NCI-H2081 (cell line): ENCODE measurements around the gene ATG4A.

ENCODE experiments used
- DNase-seq, 2 experiments: peaks; one replicate each; lab custom pipeline; 2025; lab: John Stamatoyannopoulos, UW

ATG4A gene

DNA sequence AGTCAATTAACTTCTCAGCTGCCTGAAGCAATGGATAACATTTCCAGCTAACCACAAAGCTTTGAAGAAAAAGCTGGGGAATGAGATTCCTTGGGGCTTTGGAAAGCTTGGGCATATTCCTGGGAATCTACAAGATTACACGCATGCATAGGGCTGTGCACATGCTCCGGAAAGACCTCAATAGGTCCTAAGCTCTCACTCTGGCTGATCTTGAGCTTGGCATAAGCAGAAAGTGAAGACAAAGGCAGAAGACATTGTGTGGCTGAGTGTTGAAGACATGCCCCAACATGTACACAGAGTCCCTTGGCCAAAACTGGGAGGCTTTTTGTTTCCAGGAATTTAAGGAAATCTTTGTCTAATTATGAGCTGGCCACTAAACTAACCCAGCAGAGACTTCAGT, 31.2 kb downstream of the ATG4A start:
- no peak for DNase-seq

DNA sequence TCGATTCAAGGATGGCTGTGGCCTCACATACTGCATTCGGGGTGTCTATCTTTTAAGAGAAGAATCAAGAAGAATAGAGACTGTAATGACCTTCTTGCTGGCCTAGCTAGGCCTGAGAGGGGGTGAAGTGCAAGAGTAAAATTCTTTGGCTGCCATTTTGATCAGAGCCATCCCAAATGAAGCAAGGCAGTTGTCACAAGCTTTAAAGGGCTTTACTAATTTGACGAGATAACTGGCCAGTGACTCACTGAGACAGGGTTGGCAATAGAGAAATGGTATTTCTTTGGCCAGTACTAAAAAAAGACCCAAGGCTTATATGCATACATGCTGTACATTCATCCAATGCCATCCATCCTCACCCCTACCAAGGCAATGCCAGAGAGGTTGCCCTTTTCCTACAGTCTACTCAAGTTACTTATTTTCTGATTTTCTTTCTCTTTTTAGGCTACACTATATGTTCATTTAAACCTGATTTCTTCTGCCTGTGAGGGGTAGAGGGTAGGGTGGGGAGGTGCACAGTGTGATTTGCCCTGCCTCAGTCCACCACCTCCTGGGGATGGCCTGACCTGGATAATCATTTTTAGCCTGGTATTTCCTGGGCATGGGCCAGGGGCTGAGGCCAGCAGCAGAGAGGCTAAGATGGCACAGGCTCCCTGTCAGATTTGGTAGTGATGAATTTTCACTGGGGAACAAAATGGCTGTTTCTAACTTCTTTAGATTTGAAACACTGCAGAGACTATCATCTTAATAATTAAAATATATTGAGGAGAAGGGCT, 32.2 kb downstream of the ATG4A start:
- DNase-seq, result no peak

DNA sequence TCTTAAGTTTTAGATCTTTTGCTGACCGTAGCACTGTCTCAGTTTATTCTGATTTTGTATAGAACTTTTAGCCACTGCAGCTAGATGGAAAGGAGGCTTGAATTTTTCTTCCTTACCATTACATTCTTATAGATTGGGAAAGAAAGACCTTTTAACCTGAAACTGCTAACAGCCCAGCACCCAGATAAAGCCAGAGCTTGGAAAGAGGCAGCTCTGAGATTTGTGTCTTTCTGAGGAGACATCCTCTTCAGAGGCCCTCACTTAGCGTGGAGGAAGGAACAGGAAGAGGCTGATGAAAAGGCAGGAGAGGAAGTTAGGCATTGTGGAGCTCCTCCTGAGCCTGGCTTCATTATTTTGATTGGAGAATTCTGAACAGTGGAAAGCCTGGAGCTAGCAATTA, 35.1 kb downstream of the ATG4A start:
- no peak for DNase-seq

DNA sequence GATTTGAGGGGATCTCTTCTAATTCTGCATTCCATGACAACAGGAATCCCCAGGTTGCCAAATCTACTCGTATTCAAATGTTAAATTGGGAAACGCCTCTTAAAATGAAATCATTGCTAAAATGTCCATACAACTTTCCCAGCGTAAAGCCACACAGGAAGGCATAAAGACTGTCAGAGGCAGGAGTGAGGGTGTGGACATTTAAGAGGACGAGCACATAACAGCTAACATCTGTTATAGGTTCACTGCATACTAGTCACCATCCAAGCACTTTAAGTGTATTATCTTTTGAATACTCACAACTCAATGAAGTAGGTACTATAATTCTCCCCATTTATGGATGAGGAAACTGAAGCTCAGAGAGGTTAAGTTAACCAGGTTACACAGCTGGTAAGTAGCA, 35.6 kb downstream of the ATG4A start:
- DNase-seq, result no peak

GRCh38 chrX:108130889-108131288, 39.3 kb downstream of the ATG4A start:
- DNase-seq, result no peak

- DNase-seq, result no peak
Measured at GRCh38 chrX:108131471-108131870, 39.9 kb downstream of the ATG4A start.

DNA sequence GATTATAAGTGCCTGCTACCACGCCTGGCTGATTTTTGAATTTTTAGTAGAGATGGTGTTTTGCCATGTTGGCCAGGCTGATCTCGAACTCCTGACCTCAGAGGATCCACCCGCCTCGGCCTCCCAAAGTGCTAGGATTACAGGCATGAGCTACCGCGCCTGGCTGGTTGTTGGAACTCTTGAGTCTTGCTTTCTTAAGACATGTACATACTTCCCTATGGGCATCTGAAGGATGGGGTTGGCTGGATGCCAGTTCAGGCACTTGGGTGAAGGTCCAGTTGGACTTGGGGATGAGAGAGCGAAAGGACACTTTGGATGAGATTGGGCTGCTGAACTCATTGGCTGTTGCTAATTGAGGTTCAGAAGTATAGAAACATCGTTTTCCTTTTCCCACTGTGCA, 40.5 kb downstream of the ATG4A start:
- DNase-seq, result no peak

DNA sequence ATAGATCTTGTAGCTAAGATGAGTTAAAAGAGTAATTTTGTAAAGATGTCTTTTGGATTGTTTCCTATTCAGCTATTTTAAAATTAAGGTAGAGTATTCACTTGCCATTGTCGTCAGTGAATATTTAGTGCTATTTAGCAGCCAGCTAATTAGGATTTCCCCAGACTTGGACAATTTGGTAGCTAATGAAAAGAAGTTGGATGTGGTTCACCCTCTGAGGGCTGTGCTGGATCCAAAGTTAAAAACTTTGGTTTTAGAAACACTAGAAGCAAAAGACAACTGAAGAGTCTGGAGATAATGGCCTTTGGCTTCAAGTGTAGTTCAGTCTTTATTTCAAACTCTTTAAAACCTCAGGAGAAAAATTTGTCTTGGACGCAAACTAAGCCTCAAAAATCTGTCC, 41.3 kb downstream of the ATG4A start:
- DNase-seq, result no peak

GRCh38 chrX:108134724-108135123, 43.1 kb downstream of the ATG4A start:
- no peak for DNase-seq

- peak in 1 of 2 experiments; percentile 15 for DNase-seq
Measured at GRCh38 chrX:108138814-108139702, 47.5 kb downstream of the ATG4A start.

GRCh38 chrX:108148524-108148923, 56.9 kb downstream of the ATG4A start:
- DNase-seq, result no peak

DNA sequence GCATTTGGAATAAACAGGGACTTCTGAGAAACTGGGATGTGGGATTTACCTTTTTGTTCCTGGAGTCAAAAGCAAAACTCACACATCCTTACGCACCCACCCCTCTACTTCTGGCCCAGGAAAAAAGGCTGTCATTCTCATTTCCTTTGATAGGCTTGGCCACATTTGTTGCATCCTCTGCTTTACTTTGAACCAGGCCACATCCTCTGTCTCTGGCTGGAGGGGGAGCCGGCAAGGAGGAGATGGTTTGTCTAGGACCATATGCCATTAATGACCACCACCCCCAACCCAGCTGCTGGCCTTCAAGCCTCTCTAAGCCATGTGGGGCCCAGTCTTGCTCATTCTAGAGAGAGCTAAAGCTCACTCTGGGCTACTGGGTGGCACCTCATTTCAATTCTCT, 64.5 kb downstream of the ATG4A start:
- DNase-seq, result no peak

DNA sequence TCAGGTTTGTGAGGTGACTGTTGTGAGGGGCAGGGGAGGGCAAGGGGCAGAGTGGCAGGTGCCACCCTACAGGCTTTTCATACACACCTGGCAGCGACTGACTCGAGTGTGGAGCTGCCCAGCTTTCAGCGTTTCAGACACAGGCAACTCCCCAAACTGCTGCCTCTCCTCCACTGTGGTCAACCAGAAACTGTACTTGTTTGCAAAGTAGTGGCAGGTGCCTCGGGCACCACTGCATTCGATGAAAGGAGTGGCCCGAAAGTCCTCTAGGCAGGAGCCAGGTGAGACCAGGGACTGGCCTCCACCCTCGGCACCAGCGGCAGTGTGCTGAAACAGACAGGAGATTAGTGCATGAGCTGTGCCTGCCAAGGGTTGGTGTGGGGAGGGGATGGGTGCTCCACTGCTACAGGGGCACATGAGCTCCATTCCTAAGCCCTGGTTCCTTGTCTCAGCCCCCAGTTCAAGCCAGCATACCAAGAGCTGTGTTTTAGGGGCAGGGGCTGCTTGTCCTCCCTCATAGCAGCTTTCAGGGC, 65.4 kb downstream of the ATG4A start:
- DNase-seq, result no peak

DNA sequence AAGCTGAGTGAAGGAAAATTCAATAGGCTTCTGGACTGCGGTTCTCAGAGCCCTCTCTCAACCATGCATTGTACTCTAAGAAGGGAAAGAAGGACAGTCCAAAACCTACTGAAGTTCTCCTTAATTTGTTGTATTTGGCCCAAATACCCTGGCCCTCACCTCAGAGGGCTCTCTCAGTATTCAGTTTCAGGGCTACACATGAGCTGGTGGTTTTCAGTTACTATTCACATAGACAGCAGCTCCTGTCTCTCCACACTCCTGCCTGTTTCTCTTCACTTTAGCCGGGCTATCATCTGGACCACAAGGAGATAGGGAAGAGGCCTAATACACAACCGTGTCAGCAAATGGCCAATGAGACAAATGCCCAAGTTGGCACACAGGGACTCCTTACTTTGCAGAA, 66.0 kb downstream of the ATG4A start:
- no peak for DNase-seq

- no peak for DNase-seq
Measured at GRCh38 chrX:108159028-108159670, 67.6 kb downstream of the ATG4A start.

DNA sequence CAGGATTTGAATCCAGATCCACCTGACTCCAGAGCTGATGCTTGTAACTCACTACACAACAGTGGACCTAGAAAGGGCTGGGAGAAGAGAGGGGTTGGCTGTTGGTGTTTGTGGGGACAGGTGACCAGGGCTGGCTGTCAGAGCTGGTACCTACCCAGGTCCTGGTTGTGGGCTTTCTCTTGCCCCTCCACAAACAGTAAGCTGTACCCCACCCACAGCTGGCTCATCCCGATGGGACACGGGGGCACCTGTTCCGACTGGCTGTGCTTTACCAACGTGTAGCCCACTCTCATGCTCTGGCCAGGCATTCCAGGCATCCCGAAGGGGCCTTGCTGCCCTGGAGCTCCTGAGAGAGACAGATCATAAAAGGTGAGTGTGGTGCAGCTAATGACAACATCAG, 68.7 kb downstream of the ATG4A start:
- DNase-seq, result no peak

- no peak for DNase-seq
Measured at GRCh38 chrX:108162265-108162664, 70.7 kb downstream of the ATG4A start.

DNA sequence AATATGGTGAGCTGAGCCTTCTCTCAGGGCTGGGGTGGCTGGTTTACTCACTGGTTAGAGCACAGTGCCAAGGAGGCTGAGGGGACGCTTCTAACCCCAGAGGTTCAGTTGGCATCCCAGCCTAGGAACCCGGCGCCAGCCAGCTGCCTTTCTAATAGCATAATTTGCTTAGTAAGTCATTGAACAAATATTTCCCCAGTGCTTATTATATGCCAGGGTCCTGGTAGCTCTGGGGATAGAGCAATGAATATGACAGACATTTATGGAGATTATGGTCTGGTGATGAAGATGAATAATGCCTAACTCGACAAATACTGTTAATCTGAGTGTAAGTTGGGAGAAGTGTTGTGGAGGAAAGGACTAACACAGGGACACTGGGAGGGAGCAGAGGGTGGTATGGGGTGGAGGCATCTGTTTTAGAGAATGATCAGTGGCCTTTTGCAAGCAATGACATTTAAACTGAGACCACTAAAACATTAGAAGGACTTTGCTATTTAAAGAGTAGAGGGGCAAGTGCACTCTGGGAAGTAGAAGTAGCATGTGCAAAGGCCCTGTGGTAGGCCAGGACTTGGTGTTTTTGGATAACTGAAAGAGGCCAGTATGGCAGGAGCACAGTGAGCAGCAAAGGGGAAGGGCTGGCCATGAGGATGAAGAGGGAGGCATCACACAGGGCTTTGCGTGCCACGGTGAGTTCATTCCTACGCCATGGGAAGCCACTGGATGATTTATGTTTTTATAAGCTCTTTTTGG, 71.9 kb downstream of the ATG4A start:
- DNase-seq, result peak; percentile 63 to 93

- peak; percentile 45 to 74 for DNase-seq
Measured at GRCh38 chrX:108165383-108166111, 74.0 kb downstream of the ATG4A start.

DNA sequence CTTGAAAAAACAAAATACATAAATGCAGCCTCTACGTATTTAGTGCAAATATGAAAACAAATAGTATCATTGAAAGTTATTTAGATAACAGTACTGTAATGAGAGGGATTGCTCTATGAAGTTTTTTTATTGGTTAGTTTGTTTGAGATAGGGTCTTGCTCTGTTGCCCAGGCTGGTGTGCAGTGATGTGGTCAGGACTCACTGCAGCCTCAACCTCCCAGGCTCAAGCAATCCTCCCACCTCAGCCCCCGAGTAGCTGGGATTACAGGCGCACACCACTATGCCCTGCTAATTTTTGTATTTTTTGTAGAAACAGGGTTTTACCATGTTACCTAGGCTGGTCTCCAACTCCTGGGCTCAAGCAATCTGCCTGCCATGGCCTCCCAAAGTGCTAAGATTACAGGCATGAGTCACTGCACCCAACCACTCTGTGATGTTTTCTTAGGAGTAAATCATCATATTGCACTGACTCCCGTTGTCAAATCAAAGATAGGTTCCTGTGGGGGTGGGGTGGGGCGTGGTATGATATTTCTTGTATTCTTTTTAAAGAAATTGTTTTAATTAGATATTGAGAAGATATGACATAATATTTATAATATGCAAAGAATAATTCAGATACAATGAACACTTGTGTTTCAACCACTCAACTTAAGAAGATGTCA, 75.8 kb downstream of the ATG4A start:
- DNase-seq, result no peak
